Activated naive CD4-positive, alpha-beta T cell treated with Interleukin-2 at 50 U/mL for 16 hours (primary cell): ENCODE measurements around the gene LRP1B.
"Not testable (repeated sequence)": the region's sequence is repeated elsewhere in the genome, so short reads cannot be mapped to it uniquely, and the experiment has no call there.

ENCODE experiments used
- DNase-seq: peaks from one replicate; pipeline ENCODE4 v3.0.0-alpha.2; 2020

The LRP1B gene

GRCh38 chr2:140457483-140457882, 1673.3 kb downstream of the LRP1B start:
- no peak for DNase-seq

- DNase-seq: no peak
Measured at GRCh38 chr2:140455315-140455714, 1675.5 kb downstream of the LRP1B start.

GRCh38 chr2:140454717-140455116, 1676.1 kb downstream of the LRP1B start:
- DNase-seq: no peak

GRCh38 chr2:140451324-140451723, 1679.5 kb downstream of the LRP1B start:
- DNase-seq: no peak

- no peak for DNase-seq
Measured at GRCh38 chr2:140442319-140442718, 1688.5 kb downstream of the LRP1B start.

GRCh38 chr2:140440815-140441214, 1690.0 kb downstream of the LRP1B start:
- no peak for DNase-seq

GRCh38 chr2:140436936-140437335, 1693.9 kb downstream of the LRP1B start:
- DNase-seq: no peak

GRCh38 chr2:140427033-140427432, 1703.8 kb downstream of the LRP1B start:
- DNase-seq: not testable (repeated sequence)

- DNase-seq: no peak
Measured at GRCh38 chr2:140424471-140424870, 1706.3 kb downstream of the LRP1B start.

- DNase-seq: no peak
Measured at GRCh38 chr2:140422759-140423158, 1708.1 kb downstream of the LRP1B start.

GRCh38 chr2:140417504-140417903, 1713.3 kb downstream of the LRP1B start:
- no peak for DNase-seq

- no peak for DNase-seq
Measured at GRCh38 chr2:140416577-140416976, 1714.2 kb downstream of the LRP1B start.

- not testable (repeated sequence) for DNase-seq
Measured at GRCh38 chr2:140415035-140415434, 1715.8 kb downstream of the LRP1B start.

- no peak for DNase-seq
Measured at GRCh38 chr2:140410695-140411094, 1720.1 kb downstream of the LRP1B start.

- DNase-seq: no peak
Measured at GRCh38 chr2:140401056-140401455, 1729.8 kb downstream of the LRP1B start.

GRCh38 chr2:140392824-140393223, 1738.0 kb downstream of the LRP1B start:
- no peak for DNase-seq

GRCh38 chr2:140384946-140385345, 1745.9 kb downstream of the LRP1B start:
- DNase-seq: no peak

GRCh38 chr2:140383781-140384180, 1747.0 kb downstream of the LRP1B start:
- DNase-seq: no peak

- DNase-seq: no peak
Measured at GRCh38 chr2:140376686-140377085, 1754.1 kb downstream of the LRP1B start.

GRCh38 chr2:140363131-140363530, 1767.7 kb downstream of the LRP1B start:
- DNase-seq: no peak

- no peak for DNase-seq
Measured at GRCh38 chr2:140362361-140362760, 1768.5 kb downstream of the LRP1B start.

- no peak for DNase-seq
Measured at GRCh38 chr2:140359056-140359771, 1771.6 kb downstream of the LRP1B start.

GRCh38 chr2:140356697-140357096, 1774.1 kb downstream of the LRP1B start:
- no peak for DNase-seq

- DNase-seq: no peak
Measured at GRCh38 chr2:140355511-140356090, 1775.2 kb downstream of the LRP1B start.

- no peak for DNase-seq
Measured at GRCh38 chr2:140354544-140354943, 1776.3 kb downstream of the LRP1B start.
